SK-N-SH (cell line): ENCODE results near the gene SDK1. TPM values are rescaled to one million over a fixed set of nuclear protein-coding genes. Genes with fewer than 3 reads are reported as not detected.

ENCODE experiments used
- CTCF ChIA-PET: fragments of 300-600, 350-600 bp; formaldehyde crosslinking; extraction: SDS; loops from one replicate; lab custom pipeline; 2021; lab: Yijun Ruan, JAX
- POLR2A ChIA-PET: fragments of 350-600 bp; sonication (Branson Sonifier 250); formaldehyde crosslinking; extraction: SDS; loops from one replicate; lab custom pipeline; 2020; ENCODE audit warnings: antibody characterized with exemption, inconsistent platforms; lab: Yijun Ruan, JAX
- DNase-seq: peaks from one replicate; pipeline ENCODE4 v3.0.0; 2012
- H2AFZ ChIP-seq: fragments of 200-600 bp; sonication (generic); 2 replicates; pipeline ENCODE4 v1.8.1; 2016; ENCODE audit warnings: antibody characterized with exemption, mild to moderate bottlenecking, low read depth
- H3F3A ChIP-seq: fragments of 200-600 bp; sonication (generic); replicated peaks from 2 replicates; pipeline ENCODE3; 2016; ENCODE audit warnings: antibody characterized with exemption, mild to moderate bottlenecking; ENCODE audit not compliant: insufficient read depth
- H3K27ac ChIP-seq, 2 experiments: fragments of 200-500 bp in 1 of 2; fragments of 200-600 bp in 1 of 2; sonication (Bioruptor generic) in 1 of 2; sonication (generic), shearing (Covaris generic) in 1 of 2; 2 replicates each; pipeline versions ENCODE4 v1.5.1 to v1.6.1; 2014 to 2016; ENCODE audit warnings: low read depth in 2 of 2, inconsistent platforms in 1 of 2, low read length in 1 of 2, mild to moderate bottlenecking in 1 of 2, mixed read lengths in 1 of 2
- H3K27me3 ChIP-seq: fragments of 200-600 bp; sonication (generic), shearing (Covaris generic); 2 replicates; pipeline ENCODE4 v1.6.1; 2016; ENCODE audit warnings: mixed run types; ENCODE audit not compliant: insufficient read depth
- H3K36me3 ChIP-seq, 2 experiments: fragments of 200-500 bp in 1 of 2; fragments of 200-600 bp in 1 of 2; sonication (Bioruptor generic) in 1 of 2; sonication (generic) in 1 of 2; replicated peaks in 1 of 2; 2 replicates each; pipeline versions ENCODE3 to v1.5.1; 2014 to 2016; ENCODE audit warnings: low read length in 1 of 2, mild to moderate bottlenecking in 1 of 2; ENCODE audit not compliant: insufficient read depth in 2 of 2, control insufficient read depth in 1 of 2
- H3K4me1 ChIP-seq, 2 experiments: fragments of 200-500 bp in 1 of 2; fragments of 200-600 bp in 1 of 2; sonication (Bioruptor generic) in 1 of 2; sonication (generic), shearing (Covaris generic) in 1 of 2; 2 replicates each; pipeline versions ENCODE4 v1.5.1 to v1.6.1; 2014 to 2016; ENCODE audit warnings: low read depth in 1 of 2, low read length in 1 of 2, mixed run types in 1 of 2; ENCODE audit not compliant: insufficient read depth in 2 of 2, control insufficient read depth in 1 of 2
- H3K4me2 ChIP-seq: fragments of 200-600 bp; sonication (generic), shearing (Covaris generic); 2 replicates; pipeline ENCODE4 v1.6.1; 2017; ENCODE audit warnings: mixed run types
- H3K4me3 ChIP-seq, 2 experiments: fragments of 200-500 bp in 1 of 2; fragments of 200-600 bp in 1 of 2; sonication (Bioruptor generic) in 1 of 2; sonication (generic), shearing (Covaris generic) in 1 of 2; 2 replicates each; pipeline versions ENCODE4 v1.5.1 to v1.8.1; 2014 to 2016; ENCODE audit warnings: low read depth in 2 of 2, inconsistent platforms in 1 of 2, low read length in 1 of 2, mild to moderate bottlenecking in 1 of 2, mixed read lengths in 1 of 2, moderate library complexity in 1 of 2
- H3K79me2 ChIP-seq: fragments of 200-600 bp; sonication (generic); 2 replicates; pipeline ENCODE4 v1.8.1; 2017; ENCODE audit warnings: mild to moderate bottlenecking; ENCODE audit not compliant: insufficient read depth
- H3K9ac ChIP-seq: fragments of 200-600 bp; sonication (generic); 2 replicates; pipeline ENCODE4 v1.6.1; 2017; ENCODE audit warnings: mixed run types
- H3K9me2 ChIP-seq: fragments of 200-600 bp; sonication (generic); 2 replicates; pipeline ENCODE4 v1.6.1; 2017; ENCODE audit warnings: mixed run types
- H3K9me3 ChIP-seq: fragments of 200-600 bp; sonication (generic); 2 replicates; pipeline ENCODE4 v1.6.1; 2017; ENCODE audit warnings: mixed run types, mild to moderate bottlenecking, moderate library complexity
- H4K20me1 ChIP-seq: fragments of 200-600 bp; sonication (generic); 2 replicates; pipeline ENCODE4 v1.6.1; 2017; ENCODE audit warnings: mild to moderate bottlenecking, mixed run types; ENCODE audit not compliant: insufficient read depth
- FOSL2 ChIP-seq: IDR thresholded peaks from 2 replicates; pipeline ENCODE4 v1.4.0; 2012; ENCODE audit warnings: low read depth, mild to moderate bottlenecking, moderate library complexity, borderline replicate concordance
- JUND ChIP-seq: IDR thresholded peaks from 2 replicates; pipeline ENCODE4 v1.4.0; 2012
- MEF2A ChIP-seq: IDR thresholded peaks from 2 replicates; pipeline ENCODE4 v1.4.0; 2012; ENCODE audit warnings: low read depth, borderline replicate concordance
- MXI1 ChIP-seq: IDR thresholded peaks from 2 replicates; pipeline ENCODE4 v1.6.1; 2012; ENCODE audit warnings: mild to moderate bottlenecking, low read depth, low read length, improper control_type of control experiment
- RAD21 ChIP-seq: IDR thresholded peaks from 2 replicates; pipeline ENCODE4 v1.6.1; 2012; ENCODE audit warnings: mild to moderate bottlenecking, low read length
- RCOR1 ChIP-seq: fragments of 150-350 bp; IDR thresholded peaks from 2 replicates; pipeline ENCODE4 v1.6.1; 2017; ENCODE audit warnings: antibody characterized with exemption, low read length
- RFX5 ChIP-seq: IDR thresholded peaks from 2 replicates; pipeline ENCODE4 v1.6.1; 2012; ENCODE audit warnings: mild to moderate bottlenecking, improper control_type of control experiment, low read length
- RXRA ChIP-seq: IDR thresholded peaks from 2 replicates; pipeline ENCODE4 v1.4.0; 2012; ENCODE audit warnings: low read depth, mild to moderate bottlenecking, borderline replicate concordance
- TCF12 ChIP-seq: IDR thresholded peaks from 2 replicates; pipeline ENCODE4 v1.4.0; 2012
- TEAD4 ChIP-seq: IDR thresholded peaks from 2 replicates; pipeline ENCODE4 v1.4.0; 2012; ENCODE audit warnings: mild to moderate bottlenecking, borderline replicate concordance; ENCODE audit not compliant: insufficient read depth
- YY1 ChIP-seq: IDR thresholded peaks from 2 replicates; pipeline ENCODE4 v1.4.0; 2012; ENCODE audit warnings: low read depth, mild to moderate bottlenecking
- WGBS: methylation state at CpG from one replicate; pipeline ENCODE4 v1.1.6; 2017; ENCODE audit warnings: low lambda C conversion rate; 5-methylcytosine and 5-hydroxymethylcytosine counted together
- polyA plus RNA-seq, 3 experiments: library from polyadenylated mRNA; depleted of rRNA; stranded (reverse); fragments of >200 nt; gene quantifications; 2 replicates each; pipeline ENCODE4 v1.2.3, GENCODE V29; 2012
- TF ChIP-seq, protein P1 (sequence below): fragments of 150-350 bp; IDR thresholded peaks from 2 replicates; pipeline ENCODE4 v1.6.1; 2016; ENCODE audit warnings: mild to moderate bottlenecking, low read depth, low read length
- TF ChIP-seq, protein P2 (sequence below): IDR thresholded peaks from 2 replicates; pipeline ENCODE4 v1.6.1; 2012; ENCODE audit warnings: mild to moderate bottlenecking, low read depth, low read length, moderate library complexity
- TF ChIP-seq, protein P3 (sequence below): IDR thresholded peaks from 2 replicates; pipeline ENCODE4 v1.4.0; 2012; ENCODE audit warnings: low read depth, borderline replicate concordance
- TF ChIP-seq, protein P4 (sequence below): fragments of 150-350 bp; IDR thresholded peaks from 2 replicates; pipeline ENCODE4 v1.6.1; 2017; ENCODE audit warnings: antibody characterized with exemption, low read length, low read depth, borderline replicate concordance
- TF ChIP-seq, protein P5 (sequence below): IDR thresholded peaks from 2 replicates; pipeline ENCODE4 v1.4.0; 2012; ENCODE audit warnings: low read depth, borderline replicate concordance

The SDK1 gene
- polyA plus RNA-seq, 1 of the 3 experiments (the other 2 are of a cell fraction) = 1.2 TPM

DNA sequence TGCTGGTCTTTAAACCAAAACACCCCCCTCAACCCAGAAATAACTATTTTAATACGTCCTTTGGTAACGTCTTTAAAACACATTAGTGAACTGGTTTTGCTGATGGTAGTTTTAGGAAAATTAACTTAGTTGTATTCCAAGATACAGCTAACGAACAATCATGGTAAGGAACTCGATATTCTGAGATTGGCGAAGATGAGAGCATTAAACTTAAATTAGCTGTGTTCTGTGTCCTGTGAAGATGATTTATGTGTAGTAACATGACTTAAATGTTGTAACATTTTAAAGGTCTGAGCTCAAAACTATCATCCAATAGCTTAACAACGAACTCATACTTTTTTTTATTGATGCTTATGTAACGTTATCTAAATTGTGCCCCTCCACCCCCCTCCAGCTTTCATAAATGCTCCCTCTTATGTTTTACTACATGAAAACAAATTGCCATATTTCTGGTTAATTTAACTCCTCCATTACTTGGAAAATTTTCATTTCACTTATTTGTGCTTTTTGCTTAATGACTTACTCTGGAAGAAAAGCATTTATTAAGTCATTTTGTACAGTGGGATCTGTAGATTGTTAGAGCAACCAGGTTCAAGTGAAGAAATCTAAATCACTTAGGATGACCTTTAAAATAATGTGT, 1.7 kb downstream of the SDK1 start:
- H3F3A ChIP-seq = no peaks in the 10 kb centered on the region
- POLR2A ChIA-PET = no interaction called here
- H3K4me3 ChIP-seq = peak overlapping the region in 1 of 2 experiments; percentile 62; a peak in 2 of 4 replicates
- H3K4me2 ChIP-seq = peak overlapping the region; percentile 62; the same call in 1 of the 2 replicates
- peaks cover 12% of the 10 kb centered on the region; the same call in 1 of the 2 replicates for H3K27me3 ChIP-seq
- no peak overlapping the region for H2AFZ ChIP-seq
- 52% methylated on average over 7 of the region's 7 CpGs for WGBS
- peaks cover 0 to 18% of the 10 kb centered on the region in 2 experiments; a peak in 2 of 4 replicates for H3K4me1 ChIP-seq
- no peak for DNase-seq
- no peaks in the 10 kb centered on the region for H3K79me2 ChIP-seq
- TF ChIP-seq MXI1 = no peak
- no peak for TF ChIP-seq RFX5
- TF ChIP-seq TEAD4 = no peak
- no peak for TF ChIP-seq RXRA
- TF ChIP-seq, protein P1, sequence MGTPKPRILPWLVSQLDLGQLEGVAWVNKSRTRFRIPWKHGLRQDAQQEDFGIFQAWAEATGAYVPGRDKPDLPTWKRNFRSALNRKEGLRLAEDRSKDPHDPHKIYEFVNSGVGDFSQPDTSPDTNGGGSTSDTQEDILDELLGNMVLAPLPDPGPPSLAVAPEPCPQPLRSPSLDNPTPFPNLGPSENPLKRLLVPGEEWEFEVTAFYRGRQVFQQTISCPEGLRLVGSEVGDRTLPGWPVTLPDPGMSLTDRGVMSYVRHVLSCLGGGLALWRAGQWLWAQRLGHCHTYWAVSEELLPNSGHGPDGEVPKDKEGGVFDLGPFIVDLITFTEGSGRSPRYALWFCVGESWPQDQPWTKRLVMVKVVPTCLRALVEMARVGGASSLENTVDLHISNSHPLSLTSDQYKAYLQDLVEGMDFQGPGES = no peak
- TF ChIP-seq, protein P2, sequence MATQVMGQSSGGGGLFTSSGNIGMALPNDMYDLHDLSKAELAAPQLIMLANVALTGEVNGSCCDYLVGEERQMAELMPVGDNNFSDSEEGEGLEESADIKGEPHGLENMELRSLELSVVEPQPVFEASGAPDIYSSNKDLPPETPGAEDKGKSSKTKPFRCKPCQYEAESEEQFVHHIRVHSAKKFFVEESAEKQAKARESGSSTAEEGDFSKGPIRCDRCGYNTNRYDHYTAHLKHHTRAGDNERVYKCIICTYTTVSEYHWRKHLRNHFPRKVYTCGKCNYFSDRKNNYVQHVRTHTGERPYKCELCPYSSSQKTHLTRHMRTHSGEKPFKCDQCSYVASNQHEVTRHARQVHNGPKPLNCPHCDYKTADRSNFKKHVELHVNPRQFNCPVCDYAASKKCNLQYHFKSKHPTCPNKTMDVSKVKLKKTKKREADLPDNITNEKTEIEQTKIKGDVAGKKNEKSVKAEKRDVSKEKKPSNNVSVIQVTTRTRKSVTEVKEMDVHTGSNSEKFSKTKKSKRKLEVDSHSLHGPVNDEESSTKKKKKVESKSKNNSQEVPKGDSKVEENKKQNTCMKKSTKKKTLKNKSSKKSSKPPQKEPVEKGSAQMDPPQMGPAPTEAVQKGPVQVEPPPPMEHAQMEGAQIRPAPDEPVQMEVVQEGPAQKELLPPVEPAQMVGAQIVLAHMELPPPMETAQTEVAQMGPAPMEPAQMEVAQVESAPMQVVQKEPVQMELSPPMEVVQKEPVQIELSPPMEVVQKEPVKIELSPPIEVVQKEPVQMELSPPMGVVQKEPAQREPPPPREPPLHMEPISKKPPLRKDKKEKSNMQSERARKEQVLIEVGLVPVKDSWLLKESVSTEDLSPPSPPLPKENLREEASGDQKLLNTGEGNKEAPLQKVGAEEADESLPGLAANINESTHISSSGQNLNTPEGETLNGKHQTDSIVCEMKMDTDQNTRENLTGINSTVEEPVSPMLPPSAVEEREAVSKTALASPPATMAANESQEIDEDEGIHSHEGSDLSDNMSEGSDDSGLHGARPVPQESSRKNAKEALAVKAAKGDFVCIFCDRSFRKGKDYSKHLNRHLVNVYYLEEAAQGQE = no peak
- TF ChIP-seq, protein P3, sequence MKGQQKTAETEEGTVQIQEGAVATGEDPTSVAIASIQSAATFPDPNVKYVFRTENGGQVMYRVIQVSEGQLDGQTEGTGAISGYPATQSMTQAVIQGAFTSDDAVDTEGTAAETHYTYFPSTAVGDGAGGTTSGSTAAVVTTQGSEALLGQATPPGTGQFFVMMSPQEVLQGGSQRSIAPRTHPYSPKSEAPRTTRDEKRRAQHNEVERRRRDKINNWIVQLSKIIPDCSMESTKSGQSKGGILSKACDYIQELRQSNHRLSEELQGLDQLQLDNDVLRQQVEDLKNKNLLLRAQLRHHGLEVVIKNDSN = no peak
- TF ChIP-seq JUND = no peak
- TF ChIP-seq FOSL2 = no peak
- TF ChIP-seq YY1 = no peak
- TF ChIP-seq TCF12 = no peak
- TF ChIP-seq, protein P4, sequence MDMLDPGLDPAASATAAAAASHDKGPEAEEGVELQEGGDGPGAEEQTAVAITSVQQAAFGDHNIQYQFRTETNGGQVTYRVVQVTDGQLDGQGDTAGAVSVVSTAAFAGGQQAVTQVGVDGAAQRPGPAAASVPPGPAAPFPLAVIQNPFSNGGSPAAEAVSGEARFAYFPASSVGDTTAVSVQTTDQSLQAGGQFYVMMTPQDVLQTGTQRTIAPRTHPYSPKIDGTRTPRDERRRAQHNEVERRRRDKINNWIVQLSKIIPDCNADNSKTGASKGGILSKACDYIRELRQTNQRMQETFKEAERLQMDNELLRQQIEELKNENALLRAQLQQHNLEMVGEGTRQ = no peak
- TF ChIP-seq RCOR1 = no peak
- no peak for TF ChIP-seq RAD21
- TF ChIP-seq, protein P5, sequence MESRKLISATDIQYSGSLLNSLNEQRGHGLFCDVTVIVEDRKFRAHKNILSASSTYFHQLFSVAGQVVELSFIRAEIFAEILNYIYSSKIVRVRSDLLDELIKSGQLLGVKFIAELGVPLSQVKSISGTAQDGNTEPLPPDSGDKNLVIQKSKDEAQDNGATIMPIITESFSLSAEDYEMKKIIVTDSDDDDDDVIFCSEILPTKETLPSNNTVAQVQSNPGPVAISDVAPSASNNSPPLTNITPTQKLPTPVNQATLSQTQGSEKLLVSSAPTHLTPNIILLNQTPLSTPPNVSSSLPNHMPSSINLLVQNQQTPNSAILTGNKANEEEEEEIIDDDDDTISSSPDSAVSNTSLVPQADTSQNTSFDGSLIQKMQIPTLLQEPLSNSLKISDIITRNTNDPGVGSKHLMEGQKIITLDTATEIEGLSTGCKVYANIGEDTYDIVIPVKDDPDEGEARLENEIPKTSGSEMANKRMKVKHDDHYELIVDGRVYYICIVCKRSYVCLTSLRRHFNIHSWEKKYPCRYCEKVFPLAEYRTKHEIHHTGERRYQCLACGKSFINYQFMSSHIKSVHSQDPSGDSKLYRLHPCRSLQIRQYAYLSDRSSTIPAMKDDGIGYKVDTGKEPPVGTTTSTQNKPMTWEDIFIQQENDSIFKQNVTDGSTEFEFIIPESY = no peak
- TF ChIP-seq MEF2A = no peak
- H3K9ac ChIP-seq = no peak overlapping the region
- CTCF ChIA-PET = interaction anchor here (0.6 to 4.6 kb wide), 32 partner anchors 10 to 1328 kb away, joined by 3 to 36 read pairs (median 4); no protein-coding TSS in a partner anchor
- no peak overlapping the region for H3K27ac ChIP-seq
- no peaks in the 10 kb centered on the region for H3K9me2 ChIP-seq
- H3K36me3 ChIP-seq = no peaks in the 10 kb centered on the region
- no peaks in the 10 kb centered on the region for H4K20me1 ChIP-seq
- H3K9me3 ChIP-seq = no peaks in the 10 kb centered on the region
